GM12864 (cell line): ENCODE data around the gene RAB3C.
"Not testable (repeated sequence)": the region's sequence is repeated elsewhere in the genome, so short reads cannot be mapped to it uniquely, and the experiment has no call there.

Source experiments
- DNase-seq: peaks from one replicate; pipeline ENCODE4 v3.0.0-alpha.2; 2011; ENCODE audit warnings: low read depth
- H3K4me3 ChIP-seq: 2 replicates; pipeline ENCODE4 v1.5.1; 2011; ENCODE audit warnings: mild to moderate bottlenecking, low read depth, low read length, control low read depth
- TF ChIP-seq, protein P1 (sequence below): IDR thresholded peaks from 2 replicates; pipeline ENCODE4 v1.5.1; 2011; ENCODE audit warnings: low read depth, mild to moderate bottlenecking, moderate library complexity, low read length, control low read depth, inconsistent platforms; ENCODE audit errors: missing control alignments

The RAB3C gene

DNA sequence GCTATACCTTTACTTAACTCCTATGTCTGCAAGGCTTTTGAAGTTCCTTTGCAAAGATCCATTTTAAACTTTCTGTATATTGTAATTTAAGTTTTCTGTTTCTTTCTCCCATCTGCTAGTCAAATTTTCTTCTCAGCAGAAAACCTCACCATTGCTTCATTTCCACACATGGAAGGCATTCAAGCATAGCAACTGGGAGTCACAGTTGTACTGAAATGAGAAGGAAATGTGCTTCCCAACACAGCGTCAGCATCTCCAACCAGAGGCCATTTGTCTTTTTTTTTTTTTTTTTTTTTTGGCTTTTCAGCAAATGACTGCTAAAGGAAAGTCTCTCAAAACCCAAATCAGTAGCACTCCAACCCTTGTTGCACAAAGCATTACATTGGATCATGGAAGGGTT, 92.5 kb downstream of the RAB3C start:
- TF ChIP-seq, protein P1, sequence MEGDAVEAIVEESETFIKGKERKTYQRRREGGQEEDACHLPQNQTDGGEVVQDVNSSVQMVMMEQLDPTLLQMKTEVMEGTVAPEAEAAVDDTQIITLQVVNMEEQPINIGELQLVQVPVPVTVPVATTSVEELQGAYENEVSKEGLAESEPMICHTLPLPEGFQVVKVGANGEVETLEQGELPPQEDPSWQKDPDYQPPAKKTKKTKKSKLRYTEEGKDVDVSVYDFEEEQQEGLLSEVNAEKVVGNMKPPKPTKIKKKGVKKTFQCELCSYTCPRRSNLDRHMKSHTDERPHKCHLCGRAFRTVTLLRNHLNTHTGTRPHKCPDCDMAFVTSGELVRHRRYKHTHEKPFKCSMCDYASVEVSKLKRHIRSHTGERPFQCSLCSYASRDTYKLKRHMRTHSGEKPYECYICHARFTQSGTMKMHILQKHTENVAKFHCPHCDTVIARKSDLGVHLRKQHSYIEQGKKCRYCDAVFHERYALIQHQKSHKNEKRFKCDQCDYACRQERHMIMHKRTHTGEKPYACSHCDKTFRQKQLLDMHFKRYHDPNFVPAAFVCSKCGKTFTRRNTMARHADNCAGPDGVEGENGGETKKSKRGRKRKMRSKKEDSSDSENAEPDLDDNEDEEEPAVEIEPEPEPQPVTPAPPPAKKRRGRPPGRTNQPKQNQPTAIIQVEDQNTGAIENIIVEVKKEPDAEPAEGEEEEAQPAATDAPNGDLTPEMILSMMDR: no peak
- H3K4me3 ChIP-seq: no peak overlapping the region
- no peak for DNase-seq

DNA sequence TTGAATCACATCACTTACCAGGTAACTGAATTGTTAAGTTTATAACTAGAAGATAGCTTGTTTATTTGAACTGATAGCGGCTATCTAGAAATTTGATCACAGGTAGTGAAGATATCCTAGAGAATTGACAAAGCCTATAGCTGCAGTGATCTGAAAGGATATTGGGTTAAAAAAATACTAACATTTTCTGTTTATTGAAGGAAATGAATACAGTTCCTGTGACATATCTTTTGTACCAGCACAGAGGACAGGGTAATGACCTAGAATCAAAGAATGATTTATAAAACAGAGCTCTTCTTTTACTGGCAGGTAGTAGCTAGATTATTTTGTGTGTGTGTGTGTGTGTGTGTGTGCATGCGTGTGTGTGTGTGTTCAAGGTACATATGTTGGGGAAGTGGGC, 94.8 kb downstream of the RAB3C start:
- TF ChIP-seq, protein P1: no peak
- no peak overlapping the region for H3K4me3 ChIP-seq

GRCh38 chr5:58680503-58680902, 97.6 kb downstream of the RAB3C start:
- H3K4me3 ChIP-seq: no peak overlapping the region
- no peak for DNase-seq
- TF ChIP-seq, protein P1: no peak

More for the DNA sequence above, 94.8 kb downstream of the RAB3C start:
- DNase-seq: no peak

GRCh38 chr5:58681943-58682342, 99.1 kb downstream of the RAB3C start:
- TF ChIP-seq, protein P1: no peak
- H3K4me3 ChIP-seq: no peak overlapping the region
- DNase-seq: no peak

DNA sequence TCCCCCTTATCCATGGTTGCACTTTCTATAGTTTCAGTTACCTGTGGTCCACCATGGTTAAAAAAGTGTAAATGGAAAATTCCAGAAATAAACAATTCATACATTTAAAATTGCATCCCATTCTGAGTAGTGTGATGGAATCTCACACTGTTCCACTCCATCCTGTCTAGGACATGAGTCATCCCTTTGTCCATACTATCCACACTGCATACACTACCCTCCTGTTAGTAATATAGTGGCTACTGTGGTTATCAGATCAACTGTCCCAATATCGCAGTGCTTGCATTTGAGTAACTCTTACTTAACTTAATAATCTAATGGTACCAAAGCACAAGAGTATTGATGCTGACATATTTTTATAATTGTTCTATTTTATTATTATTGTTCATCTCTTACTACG, 100.7 kb downstream of the RAB3C start:
- TF ChIP-seq, protein P1: no peak
- no peak overlapping the region for H3K4me3 ChIP-seq
- no peak for DNase-seq

DNA sequence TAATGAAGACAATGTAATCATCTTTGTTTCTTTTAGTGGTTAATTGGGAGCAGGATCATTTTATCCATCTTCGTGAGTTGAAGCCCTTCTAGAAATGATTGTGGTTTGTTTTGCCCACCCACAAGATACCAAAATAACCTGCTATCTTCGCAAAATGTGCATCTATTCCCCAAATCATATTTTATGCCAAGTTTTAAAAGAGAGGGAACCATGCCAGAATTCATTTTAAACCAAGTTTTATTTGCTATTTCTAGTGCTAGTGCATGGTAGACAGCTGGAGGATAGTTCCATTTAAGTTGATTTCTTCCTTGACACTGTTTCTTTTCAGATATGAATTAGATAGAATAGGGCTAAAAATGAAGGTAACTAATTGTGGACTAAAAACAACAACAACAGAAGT, 104.2 kb downstream of the RAB3C start:
- H3K4me3 ChIP-seq: no peak overlapping the region
- no peak for DNase-seq
- TF ChIP-seq, protein P1: no peak

- no peak for DNase-seq
- H3K4me3 ChIP-seq: no peak overlapping the region
- TF ChIP-seq, protein P1: no peak
Measured at GRCh38 chr5:58687595-58687994, 104.7 kb downstream of the RAB3C start.

DNA sequence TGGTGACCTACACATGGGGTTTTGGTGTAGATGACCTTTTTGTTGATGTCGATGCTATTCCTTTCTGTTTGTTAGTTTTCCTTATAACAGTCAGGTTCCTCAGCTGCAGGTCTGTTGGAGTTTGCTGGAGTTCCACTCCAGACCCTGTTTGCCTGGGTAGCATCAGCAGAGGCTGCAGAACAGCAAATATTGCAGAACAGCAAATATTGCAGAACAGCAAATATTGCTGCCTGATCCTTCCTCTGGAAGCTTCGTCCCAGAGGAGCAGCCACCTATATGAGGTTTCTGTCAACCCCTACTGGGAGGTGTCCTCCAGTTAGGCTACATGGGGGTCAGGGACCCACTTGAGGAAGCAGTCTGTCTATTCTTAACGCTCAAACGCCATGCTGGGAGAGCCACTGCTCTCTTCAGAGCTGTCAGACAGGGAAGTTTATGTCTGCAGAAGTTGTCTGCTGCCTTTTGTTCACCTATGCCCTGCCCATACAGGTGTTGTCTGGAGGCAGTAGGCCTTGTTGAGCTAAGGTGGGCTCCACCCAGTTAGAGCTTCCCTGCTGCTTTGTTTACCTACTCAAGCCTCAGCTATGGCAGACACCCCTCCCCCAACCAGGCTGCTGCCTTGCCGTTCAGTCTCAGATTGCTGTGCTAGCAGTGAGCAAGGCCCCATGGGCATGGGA, 116.3 kb downstream of the RAB3C start:
- not testable (repeated sequence) for DNase-seq

More for the DNA sequence above, 116.3 kb downstream of the RAB3C start:
- H3K4me3 ChIP-seq: not testable (repeated sequence)
